NCI-H446 (cell line): Measurements from ENCODE around the gene LACTB.
A peak's percentile ranks its signal among the peaks of the same experiment; 100 is the strongest.

Experiments used
- DNase-seq, 2 experiments: peaks; one replicate each; lab custom pipeline; 2025; lab: John Stamatoyannopoulos, UW

LACTB gene

GRCh38 chr15:63121382-63122001 lies at the start of gene LACTB:
Gene LACTB (plus strand): TSS chr15:63121861. CDS start chr15:63121872, 11 bp downstream.
- peak; percentile 62 to 82 for DNase-seq

DNA sequence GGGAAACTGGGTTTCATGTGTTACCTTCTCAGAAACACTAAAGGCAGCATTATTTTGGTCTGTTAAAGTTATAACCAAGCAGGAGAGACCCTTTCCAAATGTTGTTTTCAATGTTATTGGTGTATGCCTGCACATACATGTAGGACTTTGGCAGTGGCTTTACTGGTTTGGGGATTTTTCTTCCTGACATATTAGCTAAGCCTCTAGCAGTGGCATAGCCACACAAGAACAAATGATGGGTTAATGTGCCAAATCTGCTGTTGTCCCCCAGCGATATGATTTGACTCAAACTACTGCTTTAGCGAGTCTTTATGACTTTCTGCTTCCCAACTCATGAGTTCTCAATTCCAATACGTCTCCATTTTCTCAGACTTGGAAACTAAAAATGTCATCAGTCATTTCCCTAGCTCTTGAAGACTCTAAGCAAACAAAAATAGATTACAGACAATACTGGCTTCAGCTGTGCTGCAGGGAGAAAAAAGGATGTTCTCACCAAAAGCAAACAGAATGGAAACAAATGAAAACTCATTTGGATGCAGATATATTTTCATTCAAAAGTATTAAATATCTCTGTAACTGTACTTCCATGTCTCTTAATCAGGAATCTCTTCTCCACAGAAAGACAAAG lies 49.5 kb upstream of the LACTB start:
- no peak for DNase-seq

- no peak for DNase-seq
Observed at GRCh38 chr15:63072809-63073277, 48.8 kb upstream of the LACTB start.

- no peak for DNase-seq
Observed at GRCh38 chr15:63073497-63074172, 48.0 kb upstream of the LACTB start.

GRCh38 chr15:63075015-63075983 lies 46.4 kb upstream of the LACTB start:
- DNase-seq, result no peak

DNA sequence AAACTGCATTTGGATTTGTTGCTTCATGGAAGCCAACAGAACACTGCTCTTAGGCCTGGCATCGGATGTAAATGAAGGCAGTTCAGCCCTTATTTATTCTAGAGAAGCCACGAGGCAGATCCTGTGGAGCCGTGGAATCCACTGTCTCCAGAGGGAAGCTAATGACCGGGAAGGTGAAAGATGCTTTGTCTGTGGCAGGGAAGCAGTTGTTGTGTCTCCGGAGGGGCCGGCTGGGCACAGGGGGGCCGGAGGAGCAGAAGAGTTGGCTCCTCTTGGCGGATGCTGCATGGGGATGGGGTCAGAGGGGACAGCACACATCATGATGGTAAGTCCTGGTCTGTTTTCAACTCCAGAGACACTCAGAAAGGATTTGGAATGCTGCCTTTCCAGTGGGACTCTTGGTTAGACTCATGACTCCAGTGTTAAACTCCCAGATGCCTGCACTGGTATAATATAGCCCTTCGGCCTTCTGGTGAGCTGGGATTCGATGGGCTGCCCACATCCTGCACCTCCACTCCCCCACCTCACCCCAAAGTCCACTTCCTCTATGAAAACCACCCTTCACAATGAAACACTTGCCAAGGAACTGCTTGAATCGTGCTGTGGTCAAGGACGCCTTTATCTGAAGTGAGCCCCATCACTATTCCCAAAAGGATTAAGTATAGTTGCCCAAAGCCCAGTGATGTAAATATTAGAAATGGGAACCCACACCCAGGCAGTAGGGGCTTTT lies 45.5 kb upstream of the LACTB start:
- no peak for DNase-seq

DNA sequence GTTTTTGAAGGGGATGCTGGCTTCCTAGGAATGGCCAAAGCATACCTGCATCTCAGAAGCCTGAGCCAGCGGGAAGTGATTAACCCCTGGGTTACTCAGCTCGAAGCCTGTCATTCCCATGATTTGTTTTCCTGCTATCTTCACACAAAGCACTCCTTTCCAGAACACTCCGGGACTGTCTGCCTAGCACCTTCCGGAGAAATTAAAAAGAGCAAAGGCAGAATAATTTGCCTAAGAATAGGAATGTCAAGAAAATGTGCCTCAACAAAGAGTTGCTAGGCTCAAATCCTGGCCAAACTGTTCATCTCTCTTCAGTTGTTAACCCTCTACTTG lies 45.0 kb upstream of the LACTB start:
- no peak for DNase-seq

DNA sequence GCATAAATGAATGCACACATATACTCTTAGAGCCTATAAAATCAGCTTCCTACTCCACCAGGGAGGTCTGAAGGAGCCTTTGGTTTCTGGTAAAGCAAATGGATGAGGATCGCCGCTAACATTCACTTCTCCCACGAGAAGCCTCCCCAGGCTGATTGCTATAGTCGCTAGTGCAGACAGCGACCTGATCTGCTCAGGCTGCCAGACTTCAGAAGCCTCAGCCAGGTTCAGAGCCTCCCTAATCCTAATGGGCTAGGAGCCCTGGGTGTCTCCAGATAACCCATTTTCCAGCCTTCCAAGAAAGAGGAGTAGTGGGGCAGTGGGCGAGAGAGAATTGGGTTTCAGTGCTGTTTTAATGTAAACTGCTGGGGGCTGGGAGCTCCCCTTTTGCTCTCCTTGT lies 43.7 kb upstream of the LACTB start:
- DNase-seq, result no peak

- DNase-seq, result peak in 1 of 2 experiments; percentile 6
Observed at GRCh38 chr15:63079947-63080626, 41.6 kb upstream of the LACTB start.

DNA sequence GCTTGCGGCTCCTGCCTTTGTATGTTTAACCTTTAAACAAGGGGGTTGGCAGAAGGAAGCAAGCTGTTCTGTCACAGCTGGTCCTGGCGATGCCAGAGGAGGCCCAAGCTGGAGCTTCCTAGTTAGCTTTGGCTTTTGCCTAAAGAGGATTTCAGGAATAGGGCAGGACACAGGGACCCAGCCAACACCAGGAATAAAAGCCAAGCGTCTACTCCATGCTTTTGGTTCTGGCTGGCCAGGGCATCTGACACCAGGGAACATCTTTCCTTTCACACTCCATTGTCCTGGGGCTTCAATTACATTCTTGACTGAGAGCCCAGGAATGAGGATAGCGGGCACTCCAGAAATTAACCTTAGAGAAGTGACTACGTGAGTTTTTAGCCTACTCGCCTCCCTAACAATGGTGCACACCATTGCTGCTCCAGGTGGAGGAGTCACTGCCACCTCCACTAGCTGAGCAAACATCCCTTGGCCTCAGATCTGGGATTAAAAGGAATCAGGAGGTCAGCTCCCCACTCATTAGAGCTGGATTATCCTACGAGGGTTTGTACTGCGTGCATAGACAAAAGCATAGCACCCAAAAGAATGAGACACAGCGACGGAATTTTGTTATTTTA lies 40.9 kb upstream of the LACTB start:
- DNase-seq, result peak in 1 of 2 experiments; percentile 78

GRCh38 chr15:63082366-63082765 lies 39.3 kb upstream of the LACTB start:
- DNase-seq, result no peak

DNA sequence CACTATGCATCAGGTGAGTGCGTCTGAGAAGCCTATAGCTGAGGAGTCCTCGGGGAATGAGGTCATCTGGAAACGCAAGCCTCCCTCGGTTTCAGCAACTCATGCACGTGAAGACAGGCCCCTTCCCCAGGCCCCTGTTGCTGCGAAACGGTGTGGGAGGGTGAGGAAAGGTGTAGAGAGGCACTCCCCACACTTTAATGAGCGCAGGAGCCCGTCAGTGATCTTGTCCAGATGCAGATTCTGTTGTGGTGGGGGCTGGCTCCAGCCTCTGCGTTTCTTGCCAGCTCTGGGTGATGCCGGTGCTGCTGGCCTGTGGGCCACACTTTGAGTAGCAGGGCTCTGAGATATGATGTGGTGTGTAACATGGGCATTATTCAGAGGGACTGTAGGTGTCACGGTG lies 38.6 kb upstream of the LACTB start:
- no peak for DNase-seq

DNA sequence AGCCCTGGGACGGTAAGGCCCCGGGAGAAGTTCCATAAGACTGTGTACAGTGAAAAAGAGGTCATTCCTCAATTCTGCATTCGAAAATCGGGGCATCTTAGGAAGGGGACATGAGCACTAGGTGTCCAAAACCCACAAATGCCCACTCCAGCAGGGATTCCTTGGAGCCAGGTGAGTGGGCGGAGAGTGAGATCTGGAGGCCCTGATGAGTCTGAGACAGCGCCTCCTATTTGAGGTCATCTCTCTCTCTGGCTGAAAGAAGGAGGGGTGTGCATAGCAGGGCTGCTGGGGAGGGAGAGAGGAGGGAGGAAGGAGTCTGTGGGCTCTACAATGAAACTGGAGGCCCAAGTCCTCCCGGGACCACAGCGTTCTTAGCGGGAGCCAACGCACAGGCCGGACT lies 38.1 kb upstream of the LACTB start:
- no peak for DNase-seq

GRCh38 chr15:63084806-63085205 lies 36.9 kb upstream of the LACTB start:
- DNase-seq, result no peak

- DNase-seq, result no peak
Observed at GRCh38 chr15:63085289-63085688, 36.4 kb upstream of the LACTB start.

DNA sequence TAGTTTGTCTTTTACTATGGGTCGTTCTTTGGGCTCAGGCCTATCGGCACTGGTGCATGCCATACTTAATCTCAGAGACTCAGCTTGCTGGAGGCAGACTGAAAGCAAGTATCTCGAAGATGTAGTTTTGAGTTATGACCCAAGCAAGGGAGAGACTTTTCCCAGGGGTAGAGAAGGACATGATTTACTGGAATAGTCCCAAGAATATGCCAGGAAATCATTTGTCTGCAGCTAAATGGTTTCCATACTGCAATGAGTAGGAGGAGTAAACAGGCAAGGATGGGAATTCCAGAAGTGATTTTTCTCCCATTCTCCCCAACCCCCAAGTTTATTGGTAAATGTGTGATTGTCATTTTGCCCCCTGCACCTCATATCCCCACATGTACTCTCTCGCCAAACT lies 35.4 kb upstream of the LACTB start:
- DNase-seq, result no peak

DNA sequence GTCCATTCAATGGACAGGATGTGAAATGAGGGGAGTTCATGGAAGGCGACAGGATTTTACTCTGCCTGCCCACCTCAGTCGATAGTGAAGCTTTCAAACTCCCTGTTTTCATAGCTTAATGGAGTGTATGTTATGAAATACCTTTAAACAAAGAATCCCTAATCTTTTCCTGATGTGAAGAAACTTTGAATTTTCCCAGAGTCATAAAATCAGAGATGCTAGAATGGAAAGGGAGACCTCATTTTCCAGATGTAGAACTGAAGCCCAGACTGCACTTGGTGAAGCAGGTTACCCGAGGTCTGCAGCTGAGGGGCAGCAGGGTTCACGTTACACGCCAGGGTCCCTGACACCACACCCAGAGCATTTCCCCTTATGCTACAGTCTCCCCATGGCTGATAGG lies 34.7 kb upstream of the LACTB start:
- no peak for DNase-seq

GRCh38 chr15:63088533-63089245 lies 33.0 kb upstream of the LACTB start:
- DNase-seq, result peak in 1 of 2 experiments; percentile 16

DNA sequence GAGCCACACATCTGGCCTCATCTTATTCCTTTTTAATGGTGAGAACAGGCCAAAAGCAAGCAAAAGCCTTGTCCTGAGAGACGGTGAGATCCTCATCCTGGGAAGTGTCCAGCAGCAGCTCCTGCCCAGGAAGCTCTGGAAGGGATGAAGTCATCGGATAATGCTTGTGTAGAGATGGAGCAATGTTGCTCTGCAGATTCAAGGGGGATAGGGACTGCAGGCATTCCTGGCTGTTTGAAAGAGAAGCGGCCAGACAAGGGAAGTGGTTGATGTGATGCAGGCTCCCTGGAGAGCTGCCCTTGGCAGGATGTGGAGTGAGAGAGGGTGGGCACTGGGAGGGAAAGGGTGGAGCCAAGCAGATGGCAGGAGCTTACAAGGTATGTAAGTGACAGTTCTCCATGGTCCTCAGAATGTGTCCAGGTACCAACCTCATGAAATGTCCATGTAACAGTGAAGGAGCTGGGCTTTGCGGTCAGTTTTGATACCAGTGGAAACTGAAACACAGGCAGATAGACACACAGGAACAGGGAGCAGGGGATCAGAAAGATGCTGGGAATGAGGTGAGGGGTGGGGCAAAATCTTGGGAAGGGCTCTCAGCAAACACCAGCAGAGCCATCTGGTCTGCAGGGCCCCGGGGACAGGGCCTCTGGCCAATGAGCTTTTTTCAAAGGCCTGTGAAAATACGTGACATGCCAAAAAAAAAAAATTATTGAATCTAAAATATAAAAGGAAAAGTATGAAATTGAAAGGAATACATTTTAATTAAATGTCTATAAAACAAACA lies 32.2 kb upstream of the LACTB start:
- DNase-seq, result peak in 1 of 2 experiments; percentile 71
